HepG2 (cell line): Measurements from ENCODE around the gene TAS1R3. TPM values are rescaled to one million over a fixed set of nuclear protein-coding genes. Genes with fewer than 3 reads are reported as not detected.

Experiments
- ADNP ChIP-seq: sonication (generic); formaldehyde crosslinking; IDR thresholded peaks from 2 replicates; pipeline ENCODE4 v1.4.0; 2020; ENCODE audit warnings: missing genetic modification reagents
- AGO1 ChIP-seq: fragments of 200-400 bp; formaldehyde crosslinking; IDR thresholded peaks from 2 replicates; pipeline ENCODE4 v1.6.1; 2017; ENCODE audit warnings: mild to moderate bottlenecking, low read depth, low read length, moderate library complexity; ENCODE audit not compliant: poor library complexity, severe bottlenecking
- EED ChIP-seq: sonication (generic); formaldehyde crosslinking; IDR thresholded peaks from 2 replicates; pipeline ENCODE4 v1.5.0; 2020; ENCODE audit warnings: mild to moderate bottlenecking, missing genetic modification reagents
- JUN ChIP-seq: sonication (generic); formaldehyde crosslinking; IDR thresholded peaks from 2 replicates; pipeline ENCODE4 v1.4.0; 2020; ENCODE audit warnings: mild to moderate bottlenecking, missing genetic modification reagents
- KMT2B ChIP-seq: IDR thresholded peaks from 2 replicates; pipeline ENCODE4 v1.6.1; 2016; ENCODE audit warnings: missing genetic modification reagents, missing compliant biosample characterization
- MAFK ChIP-seq, 2 experiments: IDR thresholded peaks in 1 of 2; conservative IDR thresholded peaks in 1 of 2; 2 replicates each; pipeline ENCODE4 v1.6.1; 2011; ENCODE audit warnings: improper control_type of control experiment in 2 of 2, low read length in 2 of 2
- MED1 ChIP-seq: sonication (generic); formaldehyde crosslinking; IDR thresholded peaks from 2 replicates; pipeline ENCODE4 v1.4.0; 2020; ENCODE audit warnings: missing genetic modification reagents
- POLR2G ChIP-seq: fragments of 200-400 bp; formaldehyde crosslinking; IDR thresholded peaks from 2 replicates; pipeline ENCODE4 v1.6.1; 2018; ENCODE audit warnings: mild to moderate bottlenecking, low read depth, low read length, moderate library complexity
- RBM39 ChIP-seq: fragments of 200-400 bp; formaldehyde crosslinking; IDR thresholded peaks from one replicate; pipeline ENCODE4 v1.6.1; 2018; ENCODE audit warnings: antibody characterized with exemption, mild to moderate bottlenecking, low read depth, low read length; ENCODE audit not compliant: poor library complexity, severe bottlenecking
- SAFB2 ChIP-seq: sonication (generic); formaldehyde crosslinking; IDR thresholded peaks from 2 replicates; pipeline ENCODE4 v1.5.1; 2020; ENCODE audit warnings: missing genetic modification reagents, low read depth, mild to moderate bottlenecking, borderline replicate concordance
- SNAPC2 ChIP-seq: sonication (generic); formaldehyde crosslinking; IDR thresholded peaks from 2 replicates; pipeline ENCODE4 v1.8.1; 2022; ENCODE audit warnings: mild to moderate bottlenecking, missing genetic modification reagents
- TRIM24 ChIP-seq: sonication (generic); formaldehyde crosslinking; IDR thresholded peaks from 2 replicates; pipeline ENCODE4 v1.8.0; 2022; ENCODE audit warnings: mild to moderate bottlenecking, missing genetic modification reagents
- ZNF264 ChIP-seq: sonication (generic); formaldehyde crosslinking; IDR thresholded peaks from 2 replicates; pipeline ENCODE4 v1.4.0; 2020; ENCODE audit warnings: missing genetic modification reagents
- ZNF510 ChIP-seq: sonication (generic); formaldehyde crosslinking; IDR thresholded peaks from 2 replicates; pipeline ENCODE4 v1.4.0; 2020; ENCODE audit warnings: low read depth, mild to moderate bottlenecking, missing genetic modification reagents
- ZNF558 ChIP-seq: sonication (generic); formaldehyde crosslinking; IDR thresholded peaks from 2 replicates; pipeline ENCODE4 v1.9.0; 2022; ENCODE audit warnings: mild to moderate bottlenecking, missing genetic modification reagents, borderline replicate concordance
- ZNF891 ChIP-seq: sonication (generic); formaldehyde crosslinking; IDR thresholded peaks from 2 replicates; pipeline ENCODE4 v1.5.0; 2020; ENCODE audit warnings: mild to moderate bottlenecking, missing genetic modification reagents
- ZSCAN21 ChIP-seq: sonication (generic); formaldehyde crosslinking; IDR thresholded peaks from 2 replicates; pipeline ENCODE4 v1.8.0; 2022; ENCODE audit warnings: mild to moderate bottlenecking, missing genetic modification reagents, moderate library complexity, borderline replicate concordance
- polyA plus RNA-seq, 8 experiments: library from polyadenylated mRNA; depleted of rRNA in 3 of 8; stranded (reverse) in 7 of 8; unstranded in 1 of 8; fragments of >200 nt; fragmentation: Illumina TruSeq in 4 of 8; extraction: Trizol in 4 of 8; gene quantifications; 2 replicates each; pipeline versions ENCODE4 v1.2.1 to v1.2.3, GENCODE V29; 2011 to 2016; ENCODE audit warnings: low read depth in 4 of 8, missing spikeins in 1 of 8, mixed read lengths in 1 of 8; ENCODE audit not compliant: insufficient read depth in 1 of 8
- total RNA-seq, 5 experiments: library from RNA; depleted of rRNA; stranded (reverse); fragments of >200 nt; fragmentation: Illumina TruSeq; extraction: Trizol; gene quantifications; 2 replicates each; pipeline ENCODE4 v1.2.3, GENCODE V29; 2016; ENCODE audit warnings: low read depth in 1 of 5
- TF ChIP-seq, protein P1 (sequence below): sonication (generic); formaldehyde crosslinking; IDR thresholded peaks from 2 replicates; pipeline ENCODE4 v1.5.0; 2020; ENCODE audit warnings: missing genetic modification reagents
- TF ChIP-seq, protein P2 (sequence below): sonication (generic); formaldehyde crosslinking; IDR thresholded peaks from 2 replicates; pipeline ENCODE4 v1.5.0; 2020; ENCODE audit warnings: mild to moderate bottlenecking, missing genetic modification reagents, moderate library complexity

TAS1R3 gene
- total and polyA plus RNA-seq, 2 of the 13 experiments (the other 11 are each of a cell fraction or from before 2014, with no cell fraction given), result 0.13 to 0.15 TPM

DNA sequence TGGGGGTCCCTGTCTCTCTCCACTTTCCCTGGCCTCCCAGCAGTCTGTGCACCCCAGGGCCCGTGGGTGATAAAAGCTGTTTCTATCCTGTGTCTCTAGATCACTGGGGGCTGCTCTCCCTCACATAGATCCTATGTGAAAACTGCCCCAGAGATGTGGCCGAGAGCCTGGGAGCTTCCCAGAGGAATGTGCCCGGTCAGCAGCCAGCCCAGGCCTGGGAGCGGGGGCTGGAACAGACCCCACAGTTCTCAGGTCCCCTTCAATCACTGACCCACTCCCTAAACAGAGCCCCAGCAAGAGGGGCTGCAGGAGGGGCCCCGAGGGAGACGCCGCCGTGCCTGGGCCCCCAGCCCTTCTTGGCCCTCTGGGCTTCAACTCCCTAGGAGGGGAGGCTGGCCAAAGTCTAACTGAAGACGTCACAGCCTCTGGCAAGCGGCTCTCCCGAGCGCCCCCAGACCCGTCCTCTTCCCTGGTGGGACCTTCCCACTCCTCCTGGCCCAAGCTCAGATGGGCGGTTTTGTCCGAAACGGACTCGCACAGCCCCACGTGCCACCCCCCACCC lies 26.9 kb downstream of the TAS1R3 start (continued):
- TF ChIP-seq EED (CRISPR knock-in tag), result 0 out of 2 replicates have a peak, but pooled peaks have one; percentile 26
- TF ChIP-seq TRIM24 (CRISPR knock-in tag), result no peak
- TF ChIP-seq SNAPC2 (CRISPR knock-in tag), result no peak
- no peak for TF ChIP-seq KMT2B (CRISPR knock-in tag)
- no peak for TF ChIP-seq ADNP (CRISPR knock-in tag)
- TF ChIP-seq ZSCAN21 (CRISPR knock-in tag), result peak; percentile 24; the same call in 1 of the 2 replicates
- 0 out of 2 replicates have a peak, but pooled peaks have one; percentile 14 for TF ChIP-seq MED1 (CRISPR knock-in tag)
- TF ChIP-seq ZNF510 (CRISPR knock-in tag), result 0 out of 2 replicates have a peak, but pooled peaks have one; percentile 12
- TF ChIP-seq, protein P1, sequence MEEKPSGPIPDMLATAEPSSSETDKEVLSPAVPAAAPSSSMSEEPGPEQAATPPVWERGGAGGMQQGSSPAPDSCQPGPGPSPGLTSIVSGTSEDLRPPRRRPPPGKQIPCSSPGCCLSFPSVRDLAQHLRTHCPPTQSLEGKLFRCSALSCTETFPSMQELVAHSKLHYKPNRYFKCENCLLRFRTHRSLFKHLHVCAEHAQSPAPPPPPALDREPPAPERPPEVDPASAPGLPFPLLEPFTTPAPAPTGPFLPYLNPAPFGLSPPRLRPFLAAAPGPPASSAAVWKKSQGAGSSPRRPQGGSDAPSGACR (CRISPR knock-in tag), result no peak
- 0 out of 2 replicates have a peak, but pooled peaks have one; percentile 30 for TF ChIP-seq ZNF264 (CRISPR knock-in tag)
- TF ChIP-seq ZNF891 (CRISPR knock-in tag), result peak; percentile 54; the same call in 1 of the 2 replicates
- peak; percentile 39 to 59; a peak in 3 of 4 replicates for TF ChIP-seq MAFK (conservative IDR thresholded peaks at IDR 0.05 in 1 of 2, IDR thresholded peaks at IDR 0.05 in 1 of 2; ENCODE audit: low read length in 2 of 2)
- 0 out of 2 replicates have a peak, but pooled peaks have one; percentile 3 for TF ChIP-seq SAFB2 (CRISPR knock-in tag)
- peak; percentile 82 for TF ChIP-seq AGO1
- TF ChIP-seq JUN, result 0 out of 2 replicates have a peak, but pooled peaks have one; percentile 3
- TF ChIP-seq POLR2G, result 0 out of 2 replicates have a peak, but pooled peaks have one; percentile 34
- TF ChIP-seq, protein P2, sequence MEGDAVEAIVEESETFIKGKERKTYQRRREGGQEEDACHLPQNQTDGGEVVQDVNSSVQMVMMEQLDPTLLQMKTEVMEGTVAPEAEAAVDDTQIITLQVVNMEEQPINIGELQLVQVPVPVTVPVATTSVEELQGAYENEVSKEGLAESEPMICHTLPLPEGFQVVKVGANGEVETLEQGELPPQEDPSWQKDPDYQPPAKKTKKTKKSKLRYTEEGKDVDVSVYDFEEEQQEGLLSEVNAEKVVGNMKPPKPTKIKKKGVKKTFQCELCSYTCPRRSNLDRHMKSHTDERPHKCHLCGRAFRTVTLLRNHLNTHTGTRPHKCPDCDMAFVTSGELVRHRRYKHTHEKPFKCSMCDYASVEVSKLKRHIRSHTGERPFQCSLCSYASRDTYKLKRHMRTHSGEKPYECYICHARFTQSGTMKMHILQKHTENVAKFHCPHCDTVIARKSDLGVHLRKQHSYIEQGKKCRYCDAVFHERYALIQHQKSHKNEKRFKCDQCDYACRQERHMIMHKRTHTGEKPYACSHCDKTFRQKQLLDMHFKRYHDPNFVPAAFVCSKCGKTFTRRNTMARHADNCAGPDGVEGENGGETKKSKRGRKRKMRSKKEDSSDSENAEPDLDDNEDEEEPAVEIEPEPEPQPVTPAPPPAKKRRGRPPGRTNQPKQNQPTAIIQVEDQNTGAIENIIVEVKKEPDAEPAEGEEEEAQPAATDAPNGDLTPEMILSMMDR (CRISPR knock-in tag), result 0 out of 2 replicates have a peak, but pooled peaks have one; percentile 8
- peak; percentile 35; the same call in 1 of the 2 replicates for TF ChIP-seq ZNF558
- peak; percentile 26 for TF ChIP-seq RBM39
